GM21381 (cell line): Measurements from ENCODE around the gene HNF1A.
"Not testable (repeated sequence)": the region's sequence is repeated elsewhere in the genome, so short reads cannot be mapped to it uniquely, and the experiment has no call there.

ENCODE experiments used
- ATAC-seq: cut with Tn5 transposase; IDR thresholded peaks from one replicate; pipeline ENCODE4 v1.9.1; 2021; ENCODE audit warnings: mild to moderate bottlenecking, moderate library complexity; ENCODE audit not compliant: unreplicated experiment

Gene HNF1A

DNA sequence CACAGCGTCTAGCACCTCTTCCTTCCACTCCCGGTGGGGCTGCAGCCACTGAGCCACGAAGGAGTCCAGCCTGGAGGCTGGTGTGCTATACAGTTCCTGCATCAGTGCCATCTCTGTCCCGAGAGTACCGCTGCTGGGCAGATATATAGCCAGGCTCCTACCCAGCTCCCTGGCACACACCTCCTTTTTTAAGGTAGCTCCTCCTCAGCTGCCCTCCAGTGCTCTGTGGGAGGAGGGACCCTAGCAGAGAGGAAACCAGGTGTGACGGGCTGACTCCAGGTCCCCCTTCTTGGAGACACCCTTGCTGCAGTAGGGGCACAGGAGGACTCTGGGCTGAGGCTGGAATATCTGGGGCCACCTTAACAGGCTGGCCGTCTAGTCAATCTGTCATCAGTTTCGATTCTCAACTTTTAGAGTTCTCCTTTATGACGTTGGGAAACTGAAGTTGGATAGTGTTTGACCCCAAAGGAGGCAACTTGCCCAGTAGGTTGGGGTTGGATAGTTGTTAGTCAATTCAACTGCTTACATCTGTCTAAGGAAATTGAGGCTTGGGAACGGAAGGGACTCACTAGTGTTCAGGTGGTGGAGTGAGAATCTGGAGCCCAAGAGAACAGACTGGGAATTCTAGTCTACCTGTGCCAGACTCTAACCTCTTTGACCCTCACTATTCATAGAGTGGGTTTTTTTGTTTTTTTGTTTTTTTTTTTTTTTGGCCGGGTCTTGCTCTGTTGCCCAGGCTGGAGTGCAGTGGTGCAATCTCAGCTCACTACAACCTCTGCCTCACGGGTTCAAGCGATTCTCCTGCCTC lies 60.7 kb downstream of the HNF1A start, which contains the start of gene OASL:
Gene OASL (minus strand): TSS at position 386 of the 808 bp plus-strand sequence. CDS start 275 bp downstream, at position 111.
- ATAC-seq = peak; percentile 73

DNA sequence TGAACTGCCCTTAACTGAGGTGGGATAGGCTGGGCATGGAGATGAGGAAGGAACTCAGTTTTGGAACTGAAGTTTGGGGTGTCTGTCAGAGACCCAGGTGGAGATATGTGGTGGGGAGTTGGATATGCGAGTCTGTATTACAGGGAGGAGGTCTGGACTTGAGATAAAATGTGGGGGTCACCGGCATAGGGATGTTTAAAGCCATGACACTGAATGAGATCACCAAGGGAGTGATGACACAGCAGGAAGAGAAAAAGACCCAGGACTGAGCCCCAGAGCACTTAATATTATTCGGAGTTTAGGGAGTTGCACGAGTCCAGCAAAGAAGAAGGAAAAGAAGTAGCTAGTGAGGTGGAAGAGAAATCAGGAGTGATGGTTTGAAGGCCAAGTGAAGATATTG lies 64.7 kb downstream of the HNF1A start:
- ATAC-seq = no peak

DNA sequence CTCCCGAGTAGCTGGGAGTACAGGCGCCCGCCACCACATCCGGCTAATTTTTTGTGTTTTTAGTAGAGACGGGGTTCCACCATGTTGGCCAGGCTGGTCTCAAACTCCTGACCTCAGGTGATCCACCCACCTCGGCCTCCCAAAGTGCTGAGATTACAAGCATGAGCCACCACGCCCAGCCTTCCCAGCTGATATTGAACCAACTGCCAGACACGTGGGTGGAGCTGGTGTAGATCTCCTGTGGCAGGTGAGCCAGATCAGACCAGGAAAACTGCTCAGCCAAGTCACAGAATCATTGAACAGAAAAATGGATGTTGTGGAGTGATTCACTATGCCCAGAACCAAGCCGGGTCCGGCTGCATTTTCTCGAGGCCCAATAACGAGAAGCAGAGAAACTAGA lies 69.1 kb downstream of the HNF1A start:
- not testable (repeated sequence) for ATAC-seq

DNA sequence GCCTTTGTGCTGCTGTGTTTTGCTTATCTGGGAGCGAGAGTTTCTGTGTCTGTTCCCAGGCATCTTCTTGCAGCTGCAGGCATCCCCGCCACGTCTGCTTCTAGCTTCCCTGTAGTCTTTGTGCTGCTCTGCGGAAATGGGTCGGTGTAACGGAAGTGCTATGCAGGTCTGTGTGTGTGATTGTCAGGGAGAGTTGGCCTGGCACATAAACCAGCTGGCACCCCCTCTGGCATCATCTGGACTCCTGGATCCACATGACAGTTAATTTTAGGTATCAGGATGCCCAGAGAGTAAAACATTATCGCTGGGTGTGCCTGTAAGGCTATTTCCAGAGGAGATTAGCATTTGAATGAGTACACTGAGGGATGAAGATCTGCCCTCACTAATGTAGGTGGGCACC lies 70.1 kb downstream of the HNF1A start:
- ATAC-seq = no peak

DNA sequence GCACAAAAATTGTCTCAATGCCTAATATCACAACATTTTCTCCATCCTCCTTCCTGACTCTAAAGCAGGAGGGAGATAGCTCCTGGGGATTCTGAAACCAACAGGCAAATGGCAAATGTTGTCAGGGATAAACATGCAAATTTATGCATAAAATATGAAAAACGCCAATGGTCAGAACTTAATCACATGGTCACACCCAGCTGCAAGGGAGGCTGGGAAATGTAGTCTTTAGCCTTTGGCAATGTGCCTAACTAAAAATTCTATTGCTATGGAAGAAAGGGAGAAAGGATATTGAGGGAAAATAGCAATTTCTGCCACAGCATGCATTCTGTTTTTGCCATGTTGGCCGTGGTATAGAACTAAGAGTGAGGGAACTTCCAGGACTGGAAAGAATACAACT lies 72.4 kb downstream of the HNF1A start:
- ATAC-seq = no peak
